Fibroblast of villous mesenchyme (primary cell): ENCODE data around the gene ALAS2. TPM values are rescaled to one million over a fixed set of nuclear protein-coding genes. Genes with fewer than 3 reads are reported as not detected.

Experiments used
- DNase-seq: peaks from one replicate; pipeline ENCODE4 v3.0.0-alpha.2; 2010; ENCODE audit warnings: low read depth
- H3K4me3 ChIP-seq: 2 replicates; pipeline ENCODE4 v1.5.1; 2011; ENCODE audit warnings: low read depth, mild to moderate bottlenecking, low read length
- total RNA-seq: library from RNA; depleted of rRNA; stranded (reverse); fragments of >200 nt; gene quantifications from 2 replicates; pipeline ENCODE4 v1.2.3, GENCODE V29; 2012
- TF ChIP-seq, protein P1 (sequence below): IDR thresholded peaks from 2 replicates; pipeline ENCODE4 v1.5.1; 2012; ENCODE audit warnings: low read depth, mild to moderate bottlenecking, low read length; ENCODE audit not compliant: insufficient read depth

Gene ALAS2
- total RNA-seq, 1 donor = not detected

DNA sequence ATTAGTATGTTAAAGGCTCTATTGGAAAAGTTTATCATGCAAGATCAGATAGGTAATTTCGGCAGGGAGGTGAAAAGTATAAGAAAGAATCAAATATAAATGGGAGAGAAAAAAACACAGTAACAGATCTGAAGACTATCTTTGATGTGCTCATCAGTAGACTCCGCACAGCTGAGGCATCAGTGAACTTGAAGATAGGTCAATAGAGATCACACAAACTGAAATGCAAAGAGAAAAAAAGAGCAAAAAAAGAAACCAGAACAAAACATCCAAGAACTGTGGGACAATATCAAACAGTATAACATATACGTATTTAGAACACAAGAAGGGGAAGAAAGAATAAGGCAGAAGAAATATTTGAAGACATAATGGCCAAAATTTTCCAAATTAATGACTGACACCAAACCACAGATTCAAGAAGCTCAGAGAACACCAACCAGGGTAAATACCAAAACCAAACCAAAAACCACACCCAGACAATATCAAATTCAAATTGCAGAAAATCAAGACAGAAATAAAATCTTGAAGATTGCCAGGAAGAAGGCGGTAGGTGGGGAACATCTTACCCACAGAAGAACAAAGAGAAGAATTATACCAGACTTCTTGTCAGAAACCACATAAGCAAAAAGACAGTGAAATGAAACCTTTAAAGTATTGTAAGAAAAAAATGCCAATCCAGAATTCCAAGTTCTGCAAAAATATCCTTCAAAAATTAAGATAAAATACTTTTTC lies 65.8 kb downstream of the ALAS2 start:
- no peak for DNase-seq
- H3K4me3 ChIP-seq = no peak overlapping the region
- TF ChIP-seq, protein P1, sequence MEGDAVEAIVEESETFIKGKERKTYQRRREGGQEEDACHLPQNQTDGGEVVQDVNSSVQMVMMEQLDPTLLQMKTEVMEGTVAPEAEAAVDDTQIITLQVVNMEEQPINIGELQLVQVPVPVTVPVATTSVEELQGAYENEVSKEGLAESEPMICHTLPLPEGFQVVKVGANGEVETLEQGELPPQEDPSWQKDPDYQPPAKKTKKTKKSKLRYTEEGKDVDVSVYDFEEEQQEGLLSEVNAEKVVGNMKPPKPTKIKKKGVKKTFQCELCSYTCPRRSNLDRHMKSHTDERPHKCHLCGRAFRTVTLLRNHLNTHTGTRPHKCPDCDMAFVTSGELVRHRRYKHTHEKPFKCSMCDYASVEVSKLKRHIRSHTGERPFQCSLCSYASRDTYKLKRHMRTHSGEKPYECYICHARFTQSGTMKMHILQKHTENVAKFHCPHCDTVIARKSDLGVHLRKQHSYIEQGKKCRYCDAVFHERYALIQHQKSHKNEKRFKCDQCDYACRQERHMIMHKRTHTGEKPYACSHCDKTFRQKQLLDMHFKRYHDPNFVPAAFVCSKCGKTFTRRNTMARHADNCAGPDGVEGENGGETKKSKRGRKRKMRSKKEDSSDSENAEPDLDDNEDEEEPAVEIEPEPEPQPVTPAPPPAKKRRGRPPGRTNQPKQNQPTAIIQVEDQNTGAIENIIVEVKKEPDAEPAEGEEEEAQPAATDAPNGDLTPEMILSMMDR = no peak

DNA sequence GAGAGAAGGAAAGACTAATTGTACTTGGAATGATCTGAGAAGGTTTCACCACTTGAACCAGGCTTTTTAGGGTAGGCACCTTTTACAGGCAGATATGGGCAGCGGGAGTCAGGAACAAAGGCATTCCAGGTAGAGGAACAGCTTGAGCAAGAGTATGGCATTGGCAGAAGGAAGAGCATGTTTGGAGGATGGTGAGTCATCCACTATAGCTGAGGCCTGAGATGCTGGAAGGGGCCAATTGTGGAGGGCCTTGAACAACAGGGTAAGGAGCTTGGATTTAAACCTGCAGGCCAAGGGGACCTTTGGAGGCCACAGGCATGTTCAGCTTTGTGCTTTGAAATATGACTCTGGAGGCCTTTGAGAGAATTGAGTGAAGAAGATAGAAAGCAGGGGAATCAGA lies 69.0 kb downstream of the ALAS2 start:
- DNase-seq = no peak
- H3K4me3 ChIP-seq = no peak overlapping the region
- TF ChIP-seq, protein P1 = no peak

Other genes starting within 250 kb of the ALAS2 start
- not detected in 2 replicates for gene ITIH6, start 232.7 kb downstream of the ALAS2 start, total RNA-seq
- gene MAGED2, start 223.2 kb downstream of the ALAS2 start, total RNA-seq = 235 and 242 TPM in 2 replicates
- gene TRO, start 110.2 kb downstream of the ALAS2 start, total RNA-seq = 16.8 and 17.1 TPM in 2 replicates
- gene PFKFB1, start 36.8 kb downstream of the ALAS2 start, total RNA-seq = under 0.01 TPM in 1 of 2 replicates, not detected in the other
- 6.1 and 7.8 TPM in 2 replicates for gene APEX2, start 30.6 kb downstream of the ALAS2 start, total RNA-seq
- not detected in 2 replicates for gene PAGE2B, start 44.1 kb upstream of the ALAS2 start, total RNA-seq
- gene PAGE2, start 58.0 kb upstream of the ALAS2 start, total RNA-seq = not detected in 2 replicates
- gene PAGE5, start 189.4 kb upstream of the ALAS2 start, total RNA-seq = not detected in 2 replicates
- gene PAGE3, start 233.9 kb upstream of the ALAS2 start, total RNA-seq = not detected in 2 replicates